ENCODE measurements around the gene NOL6. TPM values are rescaled to one million over a fixed set of nuclear protein-coding genes. Genes with fewer than 3 reads are reported as not detected.
A peak's percentile ranks its signal among the peaks of the same experiment; 100 is the strongest.

NOL6 gene
- total and polyA plus RNA-seq, 8 donors, result 10.9 to 28.2 (median 18.9) TPM

DNA sequence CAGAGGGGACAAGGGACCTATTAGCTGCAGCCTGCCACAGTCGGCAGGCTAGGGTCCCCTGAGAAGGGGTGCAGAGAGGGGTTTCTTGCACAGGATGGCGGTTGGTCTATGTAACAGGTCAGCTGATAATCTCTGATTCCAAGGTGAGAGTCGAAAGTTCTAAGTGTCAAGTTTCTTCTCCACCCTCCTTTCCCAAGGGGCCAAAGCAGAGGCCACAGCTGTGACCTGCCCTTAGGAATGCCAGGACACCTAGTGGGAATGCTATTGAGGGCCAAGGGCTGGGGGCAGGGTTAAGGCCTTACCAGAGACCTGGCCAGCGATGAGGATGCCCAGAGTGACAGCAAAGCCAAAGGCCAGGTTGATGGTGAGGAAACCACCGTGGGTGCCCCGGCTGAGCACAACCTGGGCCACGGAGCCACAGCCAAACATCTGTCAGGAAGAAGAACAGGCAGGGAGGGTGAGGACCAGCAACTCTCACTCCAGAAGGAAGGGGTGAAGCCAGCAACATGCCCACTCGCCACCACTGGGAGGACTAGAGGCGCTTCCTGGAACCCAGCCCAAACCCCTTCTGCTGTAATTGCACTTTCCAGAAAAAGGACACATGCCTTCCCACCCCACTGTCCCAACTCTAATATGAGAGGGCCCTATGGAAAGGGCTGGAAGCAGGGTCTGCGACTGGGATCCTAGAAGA lies 30.1 kb downstream of the NOL6 start:
- WGBS, 2 donors, result 86% methylated on average over 10 of the region's 10 CpGs
- ATAC-seq (no peak), DNase-seq (no peak), FAIRE-seq (no peak)
- no peaks in the 10 kb centered on the region for H3K27me3 ChIP-seq
- H3K4me3 ChIP-seq, result no peak overlapping the region
- TF ChIP-seq, protein P1, sequence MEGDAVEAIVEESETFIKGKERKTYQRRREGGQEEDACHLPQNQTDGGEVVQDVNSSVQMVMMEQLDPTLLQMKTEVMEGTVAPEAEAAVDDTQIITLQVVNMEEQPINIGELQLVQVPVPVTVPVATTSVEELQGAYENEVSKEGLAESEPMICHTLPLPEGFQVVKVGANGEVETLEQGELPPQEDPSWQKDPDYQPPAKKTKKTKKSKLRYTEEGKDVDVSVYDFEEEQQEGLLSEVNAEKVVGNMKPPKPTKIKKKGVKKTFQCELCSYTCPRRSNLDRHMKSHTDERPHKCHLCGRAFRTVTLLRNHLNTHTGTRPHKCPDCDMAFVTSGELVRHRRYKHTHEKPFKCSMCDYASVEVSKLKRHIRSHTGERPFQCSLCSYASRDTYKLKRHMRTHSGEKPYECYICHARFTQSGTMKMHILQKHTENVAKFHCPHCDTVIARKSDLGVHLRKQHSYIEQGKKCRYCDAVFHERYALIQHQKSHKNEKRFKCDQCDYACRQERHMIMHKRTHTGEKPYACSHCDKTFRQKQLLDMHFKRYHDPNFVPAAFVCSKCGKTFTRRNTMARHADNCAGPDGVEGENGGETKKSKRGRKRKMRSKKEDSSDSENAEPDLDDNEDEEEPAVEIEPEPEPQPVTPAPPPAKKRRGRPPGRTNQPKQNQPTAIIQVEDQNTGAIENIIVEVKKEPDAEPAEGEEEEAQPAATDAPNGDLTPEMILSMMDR (IDR thresholded peaks at IDR 0.05), result no peak
- intact Hi-C loops (cut with DNase I), result no loop called here
- H3K27ac ChIP-seq, result no peak overlapping the region
- peaks cover 0 to 15% (median 0%) of the 10 kb centered on the region in 3 donors for H3K4me1 ChIP-seq
- H3K36me3 ChIP-seq, result peaks cover 0 to 11% (median 0%) of the 10 kb centered on the region in 3 donors
- no peaks in the 10 kb centered on the region for H3K9me3 ChIP-seq

DNA sequence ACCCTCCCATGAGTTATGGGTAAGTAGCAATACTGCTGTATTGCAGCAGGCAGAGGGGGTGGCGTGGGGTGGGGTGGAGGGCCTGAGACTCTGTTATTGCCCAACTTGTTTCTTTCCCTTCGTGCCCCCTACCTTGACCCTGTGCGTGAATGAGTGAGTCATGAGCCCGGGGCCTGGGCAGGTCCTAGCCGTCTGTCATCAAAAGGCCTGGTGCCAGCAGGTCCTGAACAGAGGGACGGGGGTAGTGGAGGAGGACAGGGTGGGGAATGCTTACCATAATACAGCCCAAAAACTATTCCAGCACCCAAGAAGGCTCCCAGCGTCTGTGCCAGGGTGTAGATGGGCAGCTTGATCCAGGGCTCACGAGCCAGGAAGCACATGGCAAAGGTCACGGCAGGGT lies 30.7 kb downstream of the NOL6 start:
- TF ChIP-seq, protein P1 (IDR thresholded peaks at IDR 0.05), result no peak
- FAIRE-seq (no peak), ATAC-seq (no peak), DNase-seq (peak in 1 of 6 donors; percentile 36)
- H3K27me3 ChIP-seq, result no peaks in the 10 kb centered on the region
- H3K27ac ChIP-seq, result no peak overlapping the region
- H3K4me1 ChIP-seq, result peaks cover 0 to 15% (median 0%) of the 10 kb centered on the region in 3 donors
- peaks cover 0 to 11% (median 0%) of the 10 kb centered on the region in 3 donors for H3K36me3 ChIP-seq
- intact Hi-C loops (cut with DNase I), result no loop called here
- H3K4me3 ChIP-seq, result no peak overlapping the region
- no peaks in the 10 kb centered on the region for H3K9me3 ChIP-seq
- 78 to 85% methylated on average over 9 of the region's 9 CpGs for WGBS, 2 donors

DNA sequence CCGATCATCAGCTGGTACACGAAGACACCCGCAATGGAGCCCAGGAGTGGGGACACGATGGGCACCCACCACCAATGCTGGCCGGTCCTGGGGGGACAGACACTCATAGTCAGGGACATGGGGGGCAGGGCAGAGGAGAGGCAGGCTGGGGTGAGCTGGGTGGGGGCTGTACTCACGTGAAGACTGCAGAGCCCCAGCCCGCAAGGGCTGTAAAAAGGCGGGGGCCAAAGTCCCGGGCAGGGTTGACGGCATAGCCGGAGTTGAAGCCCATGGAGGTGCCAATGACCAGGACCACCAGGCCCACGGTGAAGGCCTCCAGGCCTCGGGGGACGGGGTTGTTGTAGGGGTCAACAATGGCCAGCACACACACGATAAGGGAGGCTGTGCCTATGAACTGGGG lies 31.6 kb downstream of the NOL6 start:
- H3K4me1 ChIP-seq, result peaks cover 0 to 15% (median 0%) of the 10 kb centered on the region in 3 donors
- TF ChIP-seq, protein P1 (IDR thresholded peaks at IDR 0.05), result no peak
- H3K27ac ChIP-seq, result no peak overlapping the region
- peaks cover 0 to 11% (median 0%) of the 10 kb centered on the region in 3 donors for H3K36me3 ChIP-seq
- intact Hi-C loops (cut with DNase I), result no loop called here
- no peak for ATAC-seq
- no peak overlapping the region for H3K4me3 ChIP-seq
- DNase-seq, result no peak
- 93 to 96% methylated on average over 13 to 15 of the region's 15 CpGs for WGBS, 2 donors
- no peaks in the 10 kb centered on the region for H3K9me3 ChIP-seq
- FAIRE-seq, result no peak
- H3K27me3 ChIP-seq, result no peaks in the 10 kb centered on the region

DNA sequence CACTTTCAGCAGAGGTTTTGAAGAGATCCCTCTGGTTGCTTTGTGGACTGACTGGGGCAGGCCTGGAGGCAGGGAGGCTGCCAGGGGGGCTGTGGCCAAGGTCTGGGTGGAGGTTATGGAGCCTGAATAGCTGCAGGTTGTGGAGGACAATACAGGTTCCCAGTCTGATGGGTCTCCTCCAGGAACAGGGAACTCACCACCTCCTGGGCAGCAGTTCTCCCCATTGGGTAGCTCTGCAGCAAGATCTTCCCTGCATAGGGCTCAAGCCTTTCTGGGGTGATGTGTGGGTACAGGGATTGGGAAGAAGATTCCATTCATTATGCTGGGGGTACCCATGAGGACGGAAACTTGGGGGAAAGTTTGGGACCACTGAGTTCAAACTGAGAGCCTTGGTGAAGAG lies 33.1 kb downstream of the NOL6 start:
- 95 to 97% methylated on average over 1 of the region's 1 CpG for WGBS, 2 donors
- intact Hi-C loops (cut with DNase I), result no loop called here

More for the DNA sequence above, 33.1 kb downstream of the NOL6 start:
- peaks cover 0 to 10% (median 0%) of the 10 kb centered on the region in 3 donors for H3K4me1 ChIP-seq
- no peak overlapping the region for H3K4me3 ChIP-seq
- no peaks in the 10 kb centered on the region for H3K9me3 ChIP-seq
- H3K36me3 ChIP-seq, result peaks cover 0 to 11% (median 0%) of the 10 kb centered on the region in 3 donors
- ATAC-seq (no peak), DNase-seq (no peak), FAIRE-seq (no peak)
- TF ChIP-seq, protein P1 (IDR thresholded peaks at IDR 0.05), result no peak
- H3K27me3 ChIP-seq, result no peaks in the 10 kb centered on the region
- H3K27ac ChIP-seq, result no peak overlapping the region
